NAMALWA (cell line): ENCODE results near the gene TAC4.
"Not testable (repeated sequence)": the region's sequence is repeated elsewhere in the genome, so short reads cannot be mapped to it uniquely, and the experiment has no call there.

Experiments used
- DNase-seq: peaks from one replicate; pipeline ENCODE4 v3.0.0-alpha.2; 2015; ENCODE audit warnings: low spot score

Gene TAC4

DNA sequence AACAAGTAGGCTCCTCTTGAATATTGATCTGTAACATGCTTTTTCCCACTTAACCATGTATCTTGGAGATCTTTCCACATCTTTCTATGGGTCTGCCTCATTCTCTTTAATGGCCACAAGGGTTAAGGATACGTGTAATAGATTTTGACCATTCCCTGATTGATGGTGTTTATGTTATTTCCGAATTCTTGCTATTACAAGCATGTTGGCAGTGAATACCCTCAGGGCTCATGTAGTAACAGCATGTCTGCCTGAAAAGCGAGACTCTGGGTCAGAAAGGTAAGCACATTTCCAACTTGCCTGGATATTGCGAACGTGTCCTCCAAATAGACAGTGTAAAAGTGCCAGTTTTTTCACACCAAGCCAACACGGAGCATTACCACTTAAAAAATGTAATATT, 5.0 kb downstream of the TAC4 start:
- no peak for DNase-seq

GRCh38 chr17:49842371-49842770, 5.5 kb downstream of the TAC4 start:
- no peak for DNase-seq

GRCh38 chr17:49841548-49841947, 6.3 kb downstream of the TAC4 start:
- DNase-seq = no peak

DNA sequence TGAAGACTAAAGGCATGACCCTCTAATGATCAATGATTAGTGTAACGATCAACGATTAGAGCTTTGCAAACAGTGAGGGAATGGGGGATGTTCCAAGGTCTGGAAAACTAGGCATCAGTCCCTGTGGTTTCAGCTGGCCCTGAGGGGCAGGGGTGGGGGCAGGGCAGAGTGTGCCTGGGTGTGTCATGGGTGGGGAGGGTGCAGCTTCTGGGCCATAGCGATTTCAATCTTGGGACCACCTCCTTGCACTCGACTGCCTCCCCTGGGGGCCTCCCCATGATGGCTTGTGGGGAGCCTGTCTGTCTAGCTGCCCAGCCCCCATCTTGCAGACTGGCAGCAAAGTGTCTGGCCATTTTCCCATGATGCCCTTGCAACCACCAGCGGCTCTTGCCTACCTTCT, 8.4 kb downstream of the TAC4 start:
- no peak for DNase-seq

- DNase-seq = no peak
These were observed 11.5 kb downstream of the TAC4 start for GRCh38 chr17:49836111-49837030.

GRCh38 chr17:49835472-49835871, 12.4 kb downstream of the TAC4 start:
- no peak for DNase-seq

DNA sequence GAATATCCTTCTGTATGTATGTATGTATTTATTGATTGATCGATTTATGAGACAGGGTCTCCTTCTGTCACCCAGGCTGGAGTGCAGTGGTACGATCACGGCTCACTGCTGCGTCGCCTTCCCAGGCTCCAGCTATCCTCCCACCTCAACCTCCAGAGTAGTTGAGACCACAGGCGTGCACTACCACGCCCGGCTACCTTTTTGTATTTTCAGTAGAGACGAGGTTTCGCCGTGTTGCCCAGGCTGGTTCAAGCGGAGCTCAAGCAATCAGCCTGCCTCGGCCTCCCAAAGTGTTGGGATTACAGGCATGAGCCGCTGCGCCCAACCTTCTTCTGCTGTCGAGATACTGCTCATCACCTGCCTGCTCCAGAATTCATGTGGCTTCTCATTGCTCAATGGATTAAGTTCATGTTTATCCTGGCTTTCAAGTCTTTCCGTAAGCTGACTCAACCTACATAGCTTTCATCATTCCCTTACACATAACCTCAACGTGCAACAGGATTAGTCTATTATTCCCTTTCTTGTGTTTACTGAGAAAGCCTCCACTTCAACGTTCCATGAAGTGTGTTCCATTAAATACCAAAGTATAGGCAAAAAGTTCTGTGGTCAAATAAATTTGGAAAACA, 13.6 kb downstream of the TAC4 start:
- DNase-seq = no peak

- no peak for DNase-seq
These were observed 14.8 kb downstream of the TAC4 start for GRCh38 chr17:49832840-49833599.

- DNase-seq = no peak
These were observed 17.3 kb downstream of the TAC4 start for GRCh38 chr17:49830605-49831004.

DNA sequence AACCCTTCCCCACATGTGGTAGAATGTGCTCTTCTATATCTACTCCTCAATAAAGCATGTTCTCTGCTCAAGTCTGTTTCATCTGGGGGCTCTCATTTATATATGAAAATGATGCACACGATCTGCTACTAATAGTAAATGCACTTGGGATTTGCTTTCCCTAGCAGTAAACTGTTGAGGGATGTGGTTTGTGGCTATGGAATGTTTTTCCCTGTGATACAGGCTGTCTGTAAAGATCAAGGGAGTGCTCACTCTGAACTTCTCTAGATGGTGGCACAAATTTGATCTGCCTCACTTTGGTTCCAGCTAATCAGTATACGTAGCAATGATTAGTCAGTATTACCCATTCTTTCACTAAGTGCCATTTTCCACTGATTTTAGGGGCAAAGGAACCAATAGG, 18.8 kb downstream of the TAC4 start:
- no peak for DNase-seq

- DNase-seq = not testable (repeated sequence)
These were observed 19.5 kb downstream of the TAC4 start for GRCh38 chr17:49828325-49828724.

GRCh38 chr17:49825645-49826044, 22.2 kb downstream of the TAC4 start:
- no peak for DNase-seq

DNA sequence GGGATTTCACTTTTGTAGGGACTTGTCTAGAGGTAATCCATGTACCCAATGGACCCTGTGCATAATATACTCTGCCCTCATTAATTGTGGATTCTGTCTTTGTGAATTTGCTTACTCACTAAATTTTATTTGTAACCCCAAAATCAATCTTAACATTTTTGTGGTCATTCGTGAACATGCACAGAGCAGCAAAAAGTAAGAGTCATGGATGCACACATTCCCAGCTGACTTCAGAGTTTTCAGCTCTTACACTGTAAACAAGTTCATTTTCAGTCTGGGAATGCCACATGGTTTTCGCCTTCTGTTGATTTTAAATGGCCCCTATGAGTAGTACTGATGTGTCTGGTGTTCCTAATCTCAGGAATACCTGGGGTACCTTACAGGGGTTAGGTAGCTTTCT, 24.3 kb downstream of the TAC4 start:
- DNase-seq = no peak

DNA sequence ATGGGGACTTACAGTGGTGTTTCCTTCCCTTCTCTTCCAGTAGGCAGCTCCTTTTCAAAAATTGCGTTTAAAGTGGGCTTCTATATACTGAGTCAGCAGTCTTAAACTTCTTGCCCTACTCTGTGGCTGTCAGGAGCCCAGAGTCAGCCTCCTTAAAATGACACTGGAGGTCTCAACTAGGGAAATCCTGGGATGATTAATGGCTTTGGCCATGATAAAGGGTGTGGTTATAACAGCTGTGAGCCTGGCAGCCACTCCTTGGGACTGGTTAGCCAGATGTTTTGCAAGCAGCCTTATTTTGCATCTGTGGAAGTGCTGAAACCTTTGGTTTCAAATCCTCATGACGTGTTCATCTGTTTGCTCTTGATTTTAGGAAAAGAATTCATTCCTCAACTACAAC, 25.0 kb downstream of the TAC4 start:
- no peak for DNase-seq

DNA sequence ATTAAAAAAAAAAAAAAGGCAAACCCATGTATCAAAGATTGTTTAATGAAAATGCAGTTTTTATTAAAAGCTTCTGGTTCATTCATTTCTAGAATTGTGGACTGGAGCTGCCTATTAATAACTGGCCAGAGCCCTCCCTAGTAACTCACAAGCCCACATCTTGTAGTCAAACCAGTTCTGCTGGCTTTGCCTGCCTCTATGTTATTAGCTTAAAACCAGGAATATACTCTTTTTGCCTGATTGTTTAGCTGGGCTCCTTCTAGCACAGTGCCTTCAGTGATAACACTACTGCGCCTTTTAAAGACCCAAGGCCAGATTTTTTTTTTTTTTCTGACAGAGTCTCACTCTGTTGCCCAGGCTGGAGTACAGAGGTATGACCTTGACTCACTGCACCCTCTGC, 26.0 kb downstream of the TAC4 start:
- DNase-seq = no peak

DNA sequence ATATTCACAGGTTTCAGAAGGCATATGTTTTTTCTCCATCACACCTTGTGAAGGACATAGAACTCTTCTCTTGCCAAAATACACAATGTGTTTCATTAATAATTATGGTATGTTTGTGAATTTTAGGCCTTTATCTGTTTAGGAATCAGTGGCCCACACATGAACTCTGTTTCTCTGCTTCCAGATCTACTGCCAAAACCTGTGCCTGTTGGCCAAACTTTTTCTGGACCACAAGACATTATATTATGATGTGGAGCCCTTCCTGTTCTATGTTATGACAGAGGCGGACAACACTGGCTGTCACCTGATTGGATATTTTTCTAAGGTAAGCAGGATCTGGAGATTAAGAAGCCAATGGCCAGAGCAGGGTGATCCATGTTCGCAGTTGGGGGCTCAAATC, 26.4 kb downstream of the TAC4 start:
- no peak for DNase-seq

DNA sequence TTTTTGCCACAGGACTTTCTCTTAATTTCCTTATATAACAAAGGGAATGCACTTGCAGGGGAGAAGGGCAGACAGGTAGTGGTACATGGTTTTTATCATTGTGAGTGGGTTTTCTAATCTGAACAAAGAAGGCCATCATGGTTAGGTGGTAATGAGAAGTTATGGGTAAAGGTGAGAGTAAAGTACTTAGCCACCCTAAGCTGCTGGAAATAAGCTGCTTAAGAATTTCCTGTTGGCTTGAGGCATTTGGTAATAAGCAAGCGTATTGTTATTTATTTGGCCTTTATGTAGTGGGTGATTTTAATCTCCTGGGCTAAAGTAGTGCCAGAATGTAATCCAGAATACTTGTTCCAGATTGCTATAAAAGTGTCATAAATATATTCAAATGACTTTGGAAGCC, 27.1 kb downstream of the TAC4 start:
- DNase-seq = no peak

GRCh38 chr17:49819651-49820050, 28.2 kb downstream of the TAC4 start:
- DNase-seq = no peak

GRCh38 chr17:49819138-49819537, 28.7 kb downstream of the TAC4 start:
- DNase-seq = no peak

GRCh38 chr17:49817993-49818392, 29.9 kb downstream of the TAC4 start:
- no peak for DNase-seq

DNA sequence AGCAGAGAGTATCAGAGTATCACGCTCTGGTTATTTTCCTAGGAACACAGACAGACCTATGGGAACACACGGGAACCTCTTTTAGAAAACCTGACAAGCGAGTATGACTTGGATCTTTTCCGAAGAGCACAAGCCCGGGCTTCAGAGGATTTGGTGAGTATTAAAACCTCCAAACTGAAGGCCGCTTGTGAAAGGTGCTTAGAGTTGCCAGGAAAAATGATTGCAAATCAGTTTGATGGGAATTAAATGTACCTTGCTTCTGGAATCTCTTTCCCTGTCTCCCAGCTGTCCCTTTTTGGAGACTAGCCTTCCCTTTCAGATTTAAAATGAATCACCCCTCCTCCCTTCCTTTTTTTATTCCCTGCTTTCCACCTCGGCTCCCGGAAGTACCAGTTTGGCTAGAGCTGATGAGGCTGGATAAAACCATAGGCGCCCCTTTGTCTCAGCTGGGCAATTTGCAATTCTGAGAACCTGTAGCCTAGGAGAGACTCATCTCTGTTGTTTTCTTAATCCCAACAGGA, 32.0 kb downstream of the TAC4 start:
- DNase-seq = no peak

DNA sequence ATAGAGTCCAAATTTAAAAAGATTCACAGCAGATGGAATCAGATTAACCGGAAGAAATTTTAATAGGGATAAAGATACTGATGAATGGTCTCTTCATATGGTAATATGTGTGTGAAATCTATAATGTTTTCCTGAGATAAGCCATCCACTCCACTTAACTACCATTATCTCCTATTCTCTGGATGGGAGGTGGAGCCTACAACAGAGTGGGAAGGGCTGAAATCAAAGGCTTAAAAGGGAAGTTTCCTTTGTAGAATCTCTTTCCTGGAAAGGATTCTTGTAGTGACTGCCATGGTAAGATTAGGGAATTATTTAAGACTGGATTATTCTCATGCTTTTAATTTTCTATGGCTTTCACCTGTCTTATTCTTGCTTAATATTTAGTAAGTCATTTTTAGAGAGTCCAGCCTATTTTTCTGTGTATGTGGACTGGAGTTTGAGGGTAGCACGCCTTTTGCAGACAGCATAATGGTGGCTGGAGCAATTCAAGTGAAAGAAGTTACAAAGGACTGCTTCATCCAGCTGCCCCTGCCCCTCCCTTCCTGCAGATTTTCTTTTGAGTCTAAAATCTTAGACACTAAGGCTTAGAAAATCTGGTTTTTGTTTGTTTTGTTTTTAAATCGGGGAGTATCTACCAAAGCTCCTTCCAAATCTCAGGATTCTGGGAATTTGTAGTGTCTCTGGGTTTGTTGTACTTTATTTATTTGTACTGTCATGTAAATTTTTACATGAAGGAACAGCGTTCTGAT, 32.9 kb downstream of the TAC4 start:
- DNase-seq = no peak
